ENCODE results near the gene PPP2R2C. TPM values are rescaled to one million over a fixed set of nuclear protein-coding genes. Genes with fewer than 3 reads are reported as not detected.

The PPP2R2C gene
- polyA plus RNA-seq, 1 experiment = 0.06 TPM

GRCh38 chr4:6463311-6464289, 8.8 kb downstream of the PPP2R2C start:
- H3K4me3 ChIP-seq (ENCODE audit: low read depth, low read length) = no peak overlapping the region
- TF ChIP-seq CTCF (IDR thresholded peaks at IDR 0.05; ENCODE audit: insufficient read depth, low read depth, low read length) = no peak
- DNase-seq (ENCODE audit: low read depth) = no peak
- H3K36me3 ChIP-seq (ENCODE audit: control insufficient read depth, insufficient read depth, low read length) = no peaks in the 10 kb centered on the region
- H3K27me3 ChIP-seq (ENCODE audit: control insufficient read depth, insufficient read depth, low read length) = peaks cover 1% of the 10 kb centered on the region; the same call in 1 of the 2 replicates
- CTCF ChIA-PET = no interaction called here
- POLR2A ChIA-PET = no interaction called here

- ChIA-PET POLR2A (no interaction called here), CTCF (no interaction called here)
- H3K4me3 ChIP-seq (ENCODE audit: low read depth, low read length) = no peak overlapping the region
- H3K27me3 ChIP-seq (ENCODE audit: control insufficient read depth, insufficient read depth, low read length) = no peaks in the 10 kb centered on the region
- no peak for TF ChIP-seq CTCF (IDR thresholded peaks at IDR 0.05; ENCODE audit: insufficient read depth, low read depth, low read length)
- DNase-seq (ENCODE audit: low read depth) = no peak
- no peaks in the 10 kb centered on the region for H3K36me3 ChIP-seq (ENCODE audit: control insufficient read depth, insufficient read depth, low read length)
Observed at GRCh38 chr4:6461301-6462165, 10.9 kb downstream of the PPP2R2C start.

GRCh38 chr4:6460876-6461275, 11.5 kb downstream of the PPP2R2C start:
- ChIA-PET CTCF (no interaction called here), POLR2A (no interaction called here)
- Histone ChIP-seq H3K36me3 (ENCODE audit: control insufficient read depth, insufficient read depth, low read length) (no peaks in the 10 kb centered on the region), H3K4me3 (ENCODE audit: low read depth, low read length) (no peak overlapping the region), H3K27me3 (ENCODE audit: control insufficient read depth, insufficient read depth, low read length) (no peaks in the 10 kb centered on the region)
- no peak for TF ChIP-seq CTCF (IDR thresholded peaks at IDR 0.05; ENCODE audit: insufficient read depth, low read depth, low read length)
- no peak for DNase-seq (ENCODE audit: low read depth)

GRCh38 chr4:6458528-6458927, 13.9 kb downstream of the PPP2R2C start:
- POLR2A ChIA-PET = no interaction called here
- Histone ChIP-seq H3K36me3 (ENCODE audit: control insufficient read depth, insufficient read depth, low read length) (no peaks in the 10 kb centered on the region), H3K27me3 (ENCODE audit: control insufficient read depth, insufficient read depth, low read length) (no peaks in the 10 kb centered on the region), H3K4me3 (ENCODE audit: low read depth, low read length) (no peak overlapping the region)
- CTCF ChIA-PET = no interaction called here
- no peak for DNase-seq (ENCODE audit: low read depth)
- TF ChIP-seq CTCF (IDR thresholded peaks at IDR 0.05; ENCODE audit: insufficient read depth, low read depth, low read length) = no peak

GRCh38 chr4:6456450-6456849, 16.0 kb downstream of the PPP2R2C start:
- DNase-seq (ENCODE audit: low read depth) = no peak
- H3K27me3 ChIP-seq (ENCODE audit: control insufficient read depth, insufficient read depth, low read length) = no peaks in the 10 kb centered on the region
- no peaks in the 10 kb centered on the region for H3K36me3 ChIP-seq (ENCODE audit: control insufficient read depth, insufficient read depth, low read length)
- TF ChIP-seq CTCF (IDR thresholded peaks at IDR 0.05; ENCODE audit: insufficient read depth, low read depth, low read length) = no peak
- CTCF ChIA-PET = interaction anchor here (0.6 kb wide), 1 partner anchor 24 kb away, joined by 3 read pairs; no protein-coding TSS in a partner anchor
- POLR2A ChIA-PET = no interaction called here
- no peak overlapping the region for H3K4me3 ChIP-seq (ENCODE audit: low read depth, low read length)
